ENCODE measurements around the gene TAF1B. TPM values are rescaled to one million over a fixed set of nuclear protein-coding genes. Genes with fewer than 3 reads are reported as not detected.

Gene TAF1B
- total and polyA plus RNA-seq, 10 of the 15 experiments (the other 5 are each of a cell fraction or from before 2014, with no cell fraction given), result 8.1 to 18.3 (median 12.4) TPM

DNA sequence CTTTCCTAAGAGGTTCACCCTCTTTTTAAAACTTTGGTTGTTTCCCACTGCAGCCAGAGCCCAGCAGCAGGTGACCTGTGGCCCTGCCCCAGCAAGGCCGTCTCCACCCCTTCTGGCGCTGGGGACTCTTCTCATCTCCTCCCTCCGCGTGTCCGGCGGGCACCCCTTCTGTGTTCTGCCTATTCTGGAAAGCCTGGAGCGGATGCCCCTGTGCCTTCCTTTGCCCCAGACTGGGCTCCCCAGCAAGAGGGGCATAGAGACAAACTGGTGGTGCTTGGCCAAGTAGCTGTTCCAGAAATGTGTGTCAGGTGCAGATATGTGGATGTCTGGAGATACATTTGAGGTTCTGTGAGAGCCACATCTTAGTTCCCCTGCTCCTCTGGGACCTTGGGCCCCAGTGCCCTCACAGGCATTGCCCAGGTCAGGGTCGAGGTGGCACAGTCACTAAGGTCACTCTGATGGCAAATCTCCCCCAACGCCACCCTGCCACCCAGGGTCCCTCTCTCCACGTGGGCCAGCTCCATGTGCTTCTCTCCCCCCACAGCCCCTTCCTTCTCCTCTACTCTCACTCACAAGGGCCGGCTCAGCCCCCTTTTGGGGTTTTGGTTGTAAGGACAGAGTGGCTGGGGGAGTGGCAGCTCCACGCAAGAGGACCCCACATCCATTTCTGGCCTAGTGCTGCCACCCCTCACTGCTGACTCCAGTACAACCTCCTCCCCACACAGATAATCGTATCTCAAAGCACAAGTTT lies 35.5 kb upstream of the TAF1B start:
- H2AFZ ChIP-seq (ENCODE audit: control insufficient read depth, low read depth, low read length), result no peak overlapping the region
- H3K4me3 ChIP-seq, result no peak overlapping the region
- POLR2A ChIA-PET, result interaction anchor here (0.5 kb wide), 1 partner anchor 20 kb away, joined by 3 read pairs; no protein-coding TSS in a partner anchor
- DNase-seq (ENCODE audit: low read depth, low spot score) (no peak), FAIRE-seq (no peak), ATAC-seq (no peak)
- no peaks in the 10 kb centered on the region for H3K79me2 ChIP-seq (ENCODE audit: control insufficient read depth, insufficient read depth, low read length)
- in situ Hi-C loops (cut with MboI), result no loop called here
- no TSS peak for BruUV-seq (replicated peaks)
- no peak overlapping the region for H3K4me2 ChIP-seq (ENCODE audit: control insufficient read depth, insufficient read depth)
- 50% methylated on average over 13 of the region's 13 CpGs for WGBS (ENCODE audit: insufficient coverage, insufficient replicate concordance, low lambda C conversion rate, missing lambda C conversion rate)
- no peaks in the 10 kb centered on the region for H3K36me3 ChIP-seq (ENCODE audit: control insufficient read depth in 2 of 2, insufficient read depth in 2 of 2, low read length in 1 of 2)
- no peaks in the 10 kb centered on the region for H3K4me1 ChIP-seq (ENCODE audit: control insufficient read depth, insufficient read depth, low read length)
- H3K27ac ChIP-seq (ENCODE audit: control insufficient read depth, insufficient read depth), result no peak overlapping the region
- no peaks in the 10 kb centered on the region; a peak in 3 of 4 replicates for H3K27me3 ChIP-seq (replicated peaks in 1 of 2; ENCODE audit: control insufficient read depth in 2 of 2, insufficient read depth in 2 of 2, low read length in 1 of 2)
- SMC1A ChIA-PET (ENCODE audit: uncharacterized antibody, unreplicated experiment), result no interaction called here
- no peaks in the 10 kb centered on the region for H3K9me3 ChIP-seq (replicated peaks; ENCODE audit: control insufficient read depth, insufficient read depth, low read length)
- no peak overlapping the region for H3K9ac ChIP-seq (ENCODE audit: control insufficient read depth, insufficient read depth, low read length)
- no peaks in the 10 kb centered on the region for H4K20me1 ChIP-seq (ENCODE audit: control insufficient read depth, insufficient read depth)
- intact Hi-C loops (cut with micrococcal nuclease; ENCODE audit: unreplicated experiment), result no loop called here
- RAD21 ChIA-PET (ENCODE audit: unreplicated experiment), result no interaction called here
- CTCF ChIA-PET, result no interaction called here
- no peak for TF ChIP-seq E2F4 (IDR thresholded peaks at IDR 0.05; ENCODE audit: low read depth, low read length)
- TF ChIP-seq, protein P1, sequence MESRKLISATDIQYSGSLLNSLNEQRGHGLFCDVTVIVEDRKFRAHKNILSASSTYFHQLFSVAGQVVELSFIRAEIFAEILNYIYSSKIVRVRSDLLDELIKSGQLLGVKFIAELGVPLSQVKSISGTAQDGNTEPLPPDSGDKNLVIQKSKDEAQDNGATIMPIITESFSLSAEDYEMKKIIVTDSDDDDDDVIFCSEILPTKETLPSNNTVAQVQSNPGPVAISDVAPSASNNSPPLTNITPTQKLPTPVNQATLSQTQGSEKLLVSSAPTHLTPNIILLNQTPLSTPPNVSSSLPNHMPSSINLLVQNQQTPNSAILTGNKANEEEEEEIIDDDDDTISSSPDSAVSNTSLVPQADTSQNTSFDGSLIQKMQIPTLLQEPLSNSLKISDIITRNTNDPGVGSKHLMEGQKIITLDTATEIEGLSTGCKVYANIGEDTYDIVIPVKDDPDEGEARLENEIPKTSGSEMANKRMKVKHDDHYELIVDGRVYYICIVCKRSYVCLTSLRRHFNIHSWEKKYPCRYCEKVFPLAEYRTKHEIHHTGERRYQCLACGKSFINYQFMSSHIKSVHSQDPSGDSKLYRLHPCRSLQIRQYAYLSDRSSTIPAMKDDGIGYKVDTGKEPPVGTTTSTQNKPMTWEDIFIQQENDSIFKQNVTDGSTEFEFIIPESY (IDR thresholded peaks at IDR 0.05), result no peak
- no peak for TF ChIP-seq STAT1 (conservative IDR thresholded peaks at IDR 0.05)
- TF ChIP-seq ASH2L (IDR thresholded peaks at IDR 0.05; ENCODE audit: borderline replicate concordance, low read depth), result no peak
- TF ChIP-seq CBFB (IDR thresholded peaks at IDR 0.05; ENCODE audit: low read depth), result no peak
- no peak for TF ChIP-seq SKIL (IDR thresholded peaks at IDR 0.05; ENCODE audit: low read depth, poor library complexity, severe bottlenecking)
- no peak for TF ChIP-seq IRF4 (IDR thresholded peaks at IDR 0.05; ENCODE audit: low read depth, low read length)

Measured in GM12878 (cell line).